HG02852 (cell line): ENCODE data around the gene FAM110A.

ENCODE experiments used
- ATAC-seq: cut with Tn5 transposase; IDR thresholded peaks from one replicate; pipeline ENCODE4 v1.9.1; 2021; ENCODE audit warnings: mild to moderate bottlenecking, moderate library complexity; ENCODE audit not compliant: unreplicated experiment

The FAM110A gene

GRCh38 chr20:870758-871157 is 37.2 kb downstream of the FAM110A start:
- ATAC-seq = no peak

- no peak for ATAC-seq
Observed at GRCh38 chr20:871436-871835, 37.9 kb downstream of the FAM110A start.

- no peak for ATAC-seq
Observed at GRCh38 chr20:871948-872347, 38.4 kb downstream of the FAM110A start.

GRCh38 chr20:872855-873520 is 39.5 kb downstream of the FAM110A start:
- ATAC-seq = no peak

DNA sequence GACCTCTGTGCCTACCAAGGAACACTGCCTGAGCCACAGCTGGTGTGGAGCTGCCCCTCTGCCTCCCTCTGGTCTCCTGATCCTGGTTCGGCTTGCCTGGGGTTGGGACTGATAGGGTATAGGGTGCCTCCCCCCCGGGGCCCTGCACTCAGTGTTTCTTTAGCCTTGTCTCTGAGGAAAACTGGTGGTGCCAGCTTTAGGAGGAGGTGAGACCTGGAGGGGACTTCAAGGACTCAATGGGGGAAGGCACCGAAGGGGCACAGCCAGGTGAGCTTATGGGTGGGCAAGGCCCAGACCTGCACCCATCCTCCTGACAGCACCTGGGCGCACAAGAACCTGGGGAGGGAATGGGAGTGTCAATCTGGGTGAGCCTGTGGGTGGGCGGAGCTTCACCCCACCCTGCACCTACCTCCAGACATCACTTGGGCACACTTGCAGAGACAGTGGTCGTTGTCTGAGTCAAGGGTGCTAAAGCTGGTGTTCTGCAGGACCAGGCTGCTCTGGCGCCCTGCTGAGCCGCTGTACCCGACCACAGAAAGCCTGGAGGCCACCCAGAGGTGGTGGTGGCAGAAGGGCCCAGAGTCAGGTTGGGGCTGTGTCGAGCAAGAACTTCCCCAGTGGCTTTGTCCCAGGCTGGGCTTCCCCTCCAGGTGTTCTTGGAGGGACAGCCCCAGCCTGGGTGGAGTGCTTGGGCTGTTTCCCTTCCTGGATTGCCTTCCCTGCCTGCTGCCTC is 40.5 kb downstream of the FAM110A start:
- ATAC-seq = no peak

GRCh38 chr20:875115-875514 is 41.6 kb downstream of the FAM110A start:
- no peak for ATAC-seq

- ATAC-seq = no peak
Observed at GRCh38 chr20:877814-878213, 44.3 kb downstream of the FAM110A start.

- no peak for ATAC-seq
Observed at GRCh38 chr20:878511-879307, 45.2 kb downstream of the FAM110A start.

DNA sequence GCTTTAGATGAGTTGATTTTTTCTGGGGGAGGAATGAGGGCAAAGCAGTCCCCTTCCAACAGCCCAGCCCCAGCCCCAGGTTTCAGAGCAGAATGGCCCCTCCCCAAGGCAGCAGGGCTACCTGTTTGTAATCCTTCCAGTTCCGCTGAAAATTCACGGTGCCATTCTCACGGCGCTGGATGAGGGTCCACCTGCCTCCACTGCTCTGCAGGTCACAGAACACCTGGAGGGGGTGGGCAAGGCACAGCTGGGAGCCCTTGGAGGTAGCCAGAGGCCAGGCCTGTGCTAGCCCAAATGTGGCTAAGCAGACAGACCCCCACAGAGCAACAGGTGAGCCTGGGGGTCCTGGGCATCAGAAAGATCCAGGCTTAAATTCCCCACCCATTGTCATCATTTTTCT is 46.1 kb downstream of the FAM110A start:
- ATAC-seq = no peak

GRCh38 chr20:881051-881782 is 47.7 kb downstream of the FAM110A start:
- no peak for ATAC-seq

DNA sequence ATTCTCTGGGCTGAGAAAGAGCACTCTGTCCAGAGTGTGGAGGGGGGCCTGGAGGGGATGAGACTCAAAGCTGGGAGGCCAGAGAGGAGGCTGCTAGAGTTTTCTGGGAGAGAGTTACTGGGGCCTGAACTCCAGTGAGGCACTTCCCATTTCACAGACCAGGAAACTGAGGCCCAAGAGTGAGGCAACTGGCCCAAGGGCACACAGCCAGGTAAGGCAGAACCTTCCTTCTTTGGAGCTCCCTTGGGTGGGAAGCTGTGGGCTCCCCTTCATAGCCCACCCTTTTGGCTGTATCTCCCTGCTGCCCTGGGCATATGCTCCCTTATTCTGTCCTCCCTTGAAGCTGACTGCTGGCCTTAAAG is 48.2 kb downstream of the FAM110A start:
- no peak for ATAC-seq

GRCh38 chr20:884983-885952 is 51.8 kb downstream of the FAM110A start:
- ATAC-seq = no peak

DNA sequence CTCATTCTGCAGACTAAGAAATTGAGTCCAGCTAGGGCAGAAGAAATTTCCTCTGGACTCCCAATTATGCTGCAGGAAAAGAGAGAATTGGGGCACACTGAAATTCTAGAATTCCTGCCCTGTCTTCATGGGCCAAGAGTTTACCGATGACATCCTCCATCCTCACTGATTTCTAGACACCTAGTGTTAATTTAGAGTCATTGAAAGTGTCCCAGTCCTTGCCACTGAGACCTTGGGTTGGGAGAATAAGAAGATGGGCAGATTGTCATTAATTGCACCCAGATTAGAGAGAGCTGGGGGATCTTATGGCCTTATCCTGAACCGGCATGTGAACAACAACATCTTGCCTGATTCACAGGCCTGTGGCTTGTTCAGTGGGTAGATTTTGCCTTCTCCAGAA is 53.6 kb downstream of the FAM110A start:
- no peak for ATAC-seq

GRCh38 chr20:888057-888456 is 54.5 kb downstream of the FAM110A start:
- ATAC-seq = no peak

GRCh38 chr20:889106-889505 is 55.6 kb downstream of the FAM110A start:
- ATAC-seq = no peak

DNA sequence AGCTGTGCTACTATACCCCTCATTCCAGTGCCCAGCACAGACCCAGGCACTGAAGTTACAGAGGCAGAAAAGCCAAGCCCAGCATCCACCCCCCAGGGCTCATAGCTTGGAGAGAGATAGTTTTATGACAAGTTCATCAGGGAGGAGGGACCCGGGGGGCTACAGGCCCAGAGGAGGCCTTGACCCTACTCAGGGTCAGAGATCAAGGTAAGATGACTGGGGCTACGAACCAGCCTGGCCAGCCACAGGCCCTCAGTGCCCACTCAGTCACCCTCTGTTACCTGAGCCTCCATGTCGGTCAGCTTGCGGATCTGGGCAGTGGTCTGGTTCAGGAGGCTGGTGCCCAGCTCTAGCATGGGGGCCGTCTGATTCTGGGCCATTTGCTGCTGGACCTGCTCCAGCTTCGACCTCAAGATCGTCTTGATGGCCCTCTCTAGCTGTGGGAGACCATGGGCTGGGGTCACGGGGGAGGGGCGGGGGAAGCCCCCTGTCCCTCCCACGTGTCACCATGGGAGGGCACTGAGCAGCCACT is 56.5 kb downstream of the FAM110A start:
- no peak for ATAC-seq

DNA sequence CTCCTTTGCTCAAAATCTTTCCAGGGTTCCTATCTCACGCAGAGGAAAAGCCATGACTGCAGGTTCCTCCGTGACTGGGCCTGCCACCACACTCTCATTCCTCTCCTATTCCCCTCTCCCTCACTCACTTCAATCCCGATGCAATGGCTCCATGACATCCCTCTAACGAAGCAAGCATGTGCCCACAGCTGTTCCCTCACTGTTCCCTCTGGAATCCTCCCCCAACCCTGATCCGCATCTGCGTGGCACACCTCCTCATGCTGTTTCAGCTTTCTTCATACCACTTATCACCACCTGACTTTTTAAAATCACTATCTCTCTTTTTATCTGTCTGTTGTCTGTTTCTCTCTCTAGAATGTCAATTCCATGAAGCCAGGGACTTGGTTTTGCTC is 57.1 kb downstream of the FAM110A start:
- ATAC-seq = no peak

GRCh38 chr20:891058-891705 is 57.7 kb downstream of the FAM110A start:
- no peak for ATAC-seq

DNA sequence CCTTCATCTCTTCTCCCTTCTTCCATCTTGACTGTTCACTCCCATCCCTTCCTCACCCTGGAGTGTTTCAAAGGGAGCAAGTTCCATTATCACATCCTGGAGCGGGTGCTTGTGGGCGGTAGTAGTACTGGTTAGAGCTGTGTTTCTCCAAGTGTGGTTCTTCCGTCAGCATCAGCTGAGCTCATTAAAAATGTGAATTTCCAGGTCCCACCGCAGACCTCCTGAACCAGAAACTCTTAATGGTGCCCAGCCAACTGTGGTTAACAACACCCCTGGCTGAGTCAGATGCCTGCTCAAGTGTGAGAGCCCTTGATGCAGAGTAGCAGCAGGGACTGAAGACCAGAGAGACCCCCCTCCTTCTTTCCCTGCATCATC is 58.2 kb downstream of the FAM110A start:
- ATAC-seq = no peak
